Thyroid gland (tissue), 4 donors: Measurements from ENCODE around the gene RRBP1.

Experiments used
- POLR2A ChIP-seq, 2 donors: fragments of 450-650 bp; IDR thresholded peaks; one replicate each; pipeline ENCODE4 v1.6.1; 2017; ENCODE audit warnings: antibody characterized with exemption in 2 of 2, mild to moderate bottlenecking in 2 of 2, moderate library complexity in 1 of 2
- TF ChIP-seq, protein P1 (sequence below), 6 experiments: fragments of 200-600 bp in 3 of 6; fragments of 450-650 bp in 3 of 6; sonication (generic) in 3 of 6; IDR thresholded peaks; one replicate each; pipeline ENCODE4 v1.5.1; 2016 to 2019; ENCODE audit warnings: antibody characterized with exemption in 6 of 6, mild to moderate bottlenecking in 2 of 6, inconsistent platforms in 1 of 6, moderate library complexity in 1 of 6

DNA sequence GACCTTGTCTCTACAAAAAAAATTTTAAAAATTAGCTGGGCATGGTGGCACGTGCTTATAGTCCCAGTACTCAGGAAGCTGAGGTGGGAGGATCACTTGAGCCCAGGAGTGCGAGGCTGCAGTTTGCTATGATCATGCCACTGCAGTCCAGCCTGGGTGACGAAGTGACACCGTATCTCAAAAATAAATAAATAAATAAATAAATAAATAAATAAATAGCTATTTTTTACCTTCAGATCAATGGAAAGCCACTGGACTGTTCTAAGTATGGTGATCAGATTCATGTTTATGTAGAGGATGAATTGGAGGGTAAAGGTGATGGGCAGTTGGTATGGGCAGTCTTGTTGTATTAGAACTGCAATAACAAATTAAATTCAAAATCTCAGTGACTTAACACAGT lies 88.1 kb downstream of the RRBP1 start:
- TF ChIP-seq, protein P1, sequence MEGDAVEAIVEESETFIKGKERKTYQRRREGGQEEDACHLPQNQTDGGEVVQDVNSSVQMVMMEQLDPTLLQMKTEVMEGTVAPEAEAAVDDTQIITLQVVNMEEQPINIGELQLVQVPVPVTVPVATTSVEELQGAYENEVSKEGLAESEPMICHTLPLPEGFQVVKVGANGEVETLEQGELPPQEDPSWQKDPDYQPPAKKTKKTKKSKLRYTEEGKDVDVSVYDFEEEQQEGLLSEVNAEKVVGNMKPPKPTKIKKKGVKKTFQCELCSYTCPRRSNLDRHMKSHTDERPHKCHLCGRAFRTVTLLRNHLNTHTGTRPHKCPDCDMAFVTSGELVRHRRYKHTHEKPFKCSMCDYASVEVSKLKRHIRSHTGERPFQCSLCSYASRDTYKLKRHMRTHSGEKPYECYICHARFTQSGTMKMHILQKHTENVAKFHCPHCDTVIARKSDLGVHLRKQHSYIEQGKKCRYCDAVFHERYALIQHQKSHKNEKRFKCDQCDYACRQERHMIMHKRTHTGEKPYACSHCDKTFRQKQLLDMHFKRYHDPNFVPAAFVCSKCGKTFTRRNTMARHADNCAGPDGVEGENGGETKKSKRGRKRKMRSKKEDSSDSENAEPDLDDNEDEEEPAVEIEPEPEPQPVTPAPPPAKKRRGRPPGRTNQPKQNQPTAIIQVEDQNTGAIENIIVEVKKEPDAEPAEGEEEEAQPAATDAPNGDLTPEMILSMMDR (IDR thresholded peaks at IDR 0.05), result no peak
- TF ChIP-seq POLR2A (IDR thresholded peaks at IDR 0.05), result no peak
